Measurements from ENCODE around the gene BRD7.

The BRD7 gene

DNA sequence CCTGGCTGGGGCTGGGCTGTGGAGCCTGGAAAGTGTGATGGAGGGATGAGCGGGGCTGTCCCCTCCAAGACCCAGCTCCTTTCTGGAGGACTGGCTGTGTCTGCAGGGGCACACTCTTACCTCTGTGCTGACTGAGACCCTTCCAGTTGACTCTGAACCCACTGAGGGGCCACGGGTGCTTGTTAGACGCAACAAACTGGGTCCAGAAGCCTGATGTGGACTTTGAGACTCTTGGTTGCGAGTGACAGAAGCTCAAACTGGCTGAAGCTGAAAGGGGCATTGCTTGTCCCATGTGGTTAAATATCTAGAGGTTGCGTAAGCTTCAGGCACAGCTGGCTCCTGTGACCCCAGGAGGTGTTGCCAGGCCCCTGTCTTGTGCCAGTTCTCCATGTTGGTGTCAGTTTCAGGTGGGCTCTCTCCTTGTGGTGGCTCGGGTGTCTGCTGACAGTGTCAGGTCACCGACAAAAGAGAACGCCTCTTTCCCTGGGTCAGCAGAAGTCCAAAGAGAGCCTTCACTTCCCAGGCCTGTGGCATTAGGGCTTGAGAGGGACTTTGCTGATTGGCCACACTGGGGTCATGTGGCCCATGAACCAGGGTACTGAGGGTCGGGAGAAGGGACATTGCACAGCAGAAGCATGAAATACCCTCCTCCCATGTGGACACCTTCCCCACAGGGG lies 85.7 kb downstream of the BRD7 start:
- no peak overlapping the region for H3K4me3 ChIP-seq (ENCODE audit: low read length)
- DNase-seq (ENCODE audit: low read depth, low spot score): no peak

DNA sequence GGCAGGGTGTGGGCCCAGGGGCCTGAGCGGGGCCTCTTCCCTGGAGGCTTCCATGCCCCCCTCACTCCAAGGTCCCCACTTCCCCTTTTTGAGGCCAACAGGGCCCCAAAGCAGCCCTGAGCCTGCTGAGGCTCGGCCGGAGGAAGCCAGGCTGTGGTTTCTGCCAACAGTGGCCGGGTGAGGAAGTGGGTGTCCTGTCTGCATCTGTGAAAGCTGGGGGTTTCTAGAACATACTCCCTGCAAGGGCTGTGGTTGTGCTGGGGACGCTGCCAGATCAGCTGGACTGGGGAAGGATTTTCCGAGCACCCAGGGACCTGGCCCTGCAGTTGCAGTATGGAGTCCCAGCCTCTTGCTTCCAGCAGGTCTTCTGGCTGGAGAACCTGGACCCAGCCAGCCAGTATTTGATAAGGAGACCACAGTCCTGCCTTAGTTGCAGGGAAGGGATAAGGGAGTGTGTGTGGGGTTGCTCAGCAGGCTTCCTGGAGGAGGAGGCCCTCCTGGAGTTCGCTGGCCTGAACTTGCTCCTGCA lies 86.7 kb downstream of the BRD7 start:
- no peak overlapping the region; the same call in 1 of the 2 replicates for H3K4me3 ChIP-seq (ENCODE audit: low read length)
- peak; percentile 69 for DNase-seq (ENCODE audit: low read depth, low spot score)

- no peak overlapping the region; the same call in 1 of the 2 replicates for H3K4me3 ChIP-seq (ENCODE audit: low read length)
- no peak for DNase-seq (ENCODE audit: low read depth, low spot score)
These were observed 87.3 kb downstream of the BRD7 start for GRCh38 chr16:50281391-50282009.

- no peak overlapping the region for H3K4me3 ChIP-seq (ENCODE audit: low read length)
- DNase-seq (ENCODE audit: low read depth, low spot score): no peak
These were observed 87.9 kb downstream of the BRD7 start for GRCh38 chr16:50280932-50281331.

GRCh38 chr16:50279504-50279865 lies 89.3 kb downstream of the BRD7 start:
- H3K4me3 ChIP-seq (ENCODE audit: low read length): no peak overlapping the region
- no peak for DNase-seq (ENCODE audit: low read depth, low spot score)

DNA sequence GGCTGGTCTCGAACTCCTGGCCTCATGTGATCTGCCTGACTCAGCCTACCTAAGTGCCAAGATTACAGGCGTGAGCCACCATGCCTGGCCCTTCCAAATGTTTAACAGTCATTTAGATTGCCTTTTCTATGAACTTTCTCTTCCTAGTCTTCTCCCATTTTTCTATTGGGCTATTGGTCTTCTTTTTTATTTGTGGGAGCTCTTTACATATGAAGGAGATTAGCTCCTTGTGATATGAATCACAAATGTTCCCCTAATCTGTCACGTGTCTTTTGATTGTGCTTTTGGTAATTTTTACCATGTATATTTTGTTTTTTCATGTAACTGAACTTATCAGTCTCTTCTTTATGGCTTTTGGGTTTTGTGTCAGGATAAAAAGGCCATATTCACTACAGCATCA lies 90.5 kb downstream of the BRD7 start:
- no peak overlapping the region for H3K4me3 ChIP-seq (ENCODE audit: low read length)
- DNase-seq (ENCODE audit: low read depth, low spot score): no peak

- no peak overlapping the region for H3K4me3 ChIP-seq (ENCODE audit: low read length)
- DNase-seq (ENCODE audit: low read depth, low spot score): no peak
These were observed 91.8 kb downstream of the BRD7 start for GRCh38 chr16:50276801-50277555.

GRCh38 chr16:50276326-50276640 lies 92.5 kb downstream of the BRD7 start:
- no peak for DNase-seq (ENCODE audit: low read depth, low spot score)
- no peak overlapping the region for H3K4me3 ChIP-seq (ENCODE audit: low read length)

DNA sequence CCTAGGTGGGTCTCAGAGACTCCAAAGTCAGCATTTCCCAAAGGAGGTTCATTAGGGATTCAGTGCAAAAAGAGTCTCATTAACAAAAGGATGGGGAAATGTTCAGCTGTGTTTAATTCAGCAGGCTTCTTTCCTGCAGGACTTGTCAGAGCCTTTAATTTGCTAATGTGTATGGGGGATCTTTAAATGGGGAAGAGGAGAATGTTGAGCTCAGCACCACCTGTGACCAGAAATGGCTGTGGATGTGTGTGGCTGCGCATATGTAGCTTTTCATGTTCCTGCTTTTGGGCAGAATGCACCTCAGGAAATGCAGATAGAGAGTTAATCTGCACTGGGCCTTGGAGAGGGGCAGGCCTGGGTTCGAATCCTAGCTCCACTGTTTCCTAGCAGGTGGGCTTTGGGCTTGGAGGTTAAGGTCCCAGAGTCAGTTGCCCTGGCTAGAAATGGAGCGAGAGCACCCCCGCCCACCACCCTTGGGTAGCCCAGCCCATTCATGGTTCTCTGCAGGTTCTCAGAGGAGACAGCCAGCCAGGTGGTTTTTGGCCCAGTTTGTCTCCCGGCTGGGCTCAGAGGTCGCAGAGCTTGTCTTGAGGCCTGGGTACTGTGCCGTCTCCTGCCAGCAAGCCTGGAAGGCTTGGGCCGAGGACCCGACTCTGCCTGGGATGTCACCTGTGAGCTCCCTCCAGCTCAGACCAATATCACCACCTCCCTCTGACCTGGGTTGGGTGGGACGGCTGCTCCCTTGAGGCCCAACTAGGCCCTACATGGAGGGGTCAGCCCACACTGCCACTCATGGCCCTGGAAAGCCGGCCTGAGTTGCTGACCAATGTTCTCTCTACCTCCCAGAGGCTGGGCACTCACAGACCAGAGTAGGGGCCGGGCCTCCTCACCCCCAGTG lies 93.1 kb downstream of the BRD7 start:
- no peak overlapping the region for H3K4me3 ChIP-seq (ENCODE audit: low read length)
- no peak for DNase-seq (ENCODE audit: low read depth, low spot score)

DNA sequence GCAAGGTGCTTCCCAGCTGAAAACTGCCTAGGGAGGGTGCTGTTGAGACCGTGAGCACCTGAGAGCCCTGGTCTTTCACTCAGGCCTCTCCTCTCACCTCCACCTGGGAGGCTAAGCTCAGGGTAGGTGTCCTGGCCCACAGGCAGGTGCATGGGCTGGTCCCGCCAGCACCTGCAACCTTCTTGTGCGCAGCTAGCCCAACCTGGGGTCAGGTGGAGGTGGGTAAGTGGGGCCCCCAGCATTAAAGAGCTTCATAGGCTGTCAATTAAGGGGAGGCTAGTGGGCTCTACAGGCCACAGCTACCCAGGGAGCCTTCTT lies 93.7 kb downstream of the BRD7 start:
- peak overlapping the region; percentile 55 for H3K4me3 ChIP-seq (ENCODE audit: low read length)
- no peak for DNase-seq (ENCODE audit: low read depth, low spot score)

- peak; percentile 65 for DNase-seq (ENCODE audit: low read depth, low spot score)
- H3K4me3 ChIP-seq (ENCODE audit: low read length): peak overlapping the region; percentile 55
These were observed 94.3 kb downstream of the BRD7 start for GRCh38 chr16:50274326-50275097.

DNA sequence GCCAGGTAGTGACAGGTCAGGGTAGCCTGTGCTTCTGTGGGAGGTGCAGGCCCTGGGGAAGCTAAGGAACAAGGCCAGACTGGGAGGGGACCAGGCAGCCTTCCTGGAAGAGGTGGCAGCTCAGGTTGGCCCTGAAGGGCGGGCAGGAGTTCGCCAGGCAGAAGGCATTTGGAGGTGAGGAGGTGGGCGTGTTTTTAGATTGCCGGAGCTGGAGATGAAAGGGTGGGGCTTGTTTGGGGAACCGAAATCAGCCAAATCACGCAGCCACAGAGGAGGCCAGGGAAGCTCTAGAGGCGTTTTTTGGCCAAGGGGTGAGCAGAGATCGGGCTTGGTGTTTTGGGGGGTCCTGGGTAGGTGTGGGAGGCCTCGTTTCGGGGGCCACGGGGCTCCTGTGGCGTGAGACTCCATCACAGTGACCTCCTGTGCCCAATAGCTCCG lies 94.9 kb downstream of the BRD7 start:
- no peak for DNase-seq (ENCODE audit: low read depth, low spot score)
- peak overlapping the region; percentile 55 for H3K4me3 ChIP-seq (ENCODE audit: low read length)

DNA sequence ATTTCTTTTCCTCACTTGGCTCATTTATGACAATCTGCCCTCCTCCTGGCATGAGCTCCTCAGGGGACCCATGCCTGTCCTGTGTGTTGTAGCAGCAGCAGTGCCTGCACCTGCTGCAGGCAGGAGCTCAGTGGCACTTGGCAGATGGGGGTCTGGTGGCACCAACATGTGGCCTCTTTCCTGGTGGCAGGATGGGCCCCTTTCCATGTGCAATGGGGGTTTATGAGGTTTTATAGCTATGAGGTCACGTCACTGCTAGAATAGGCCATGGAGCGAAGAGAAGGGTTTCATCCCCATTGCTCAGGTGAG lies 95.5 kb downstream of the BRD7 start:
- no peak for DNase-seq (ENCODE audit: low read depth, low spot score)
- H3K4me3 ChIP-seq (ENCODE audit: low read length): no peak overlapping the region

DNA sequence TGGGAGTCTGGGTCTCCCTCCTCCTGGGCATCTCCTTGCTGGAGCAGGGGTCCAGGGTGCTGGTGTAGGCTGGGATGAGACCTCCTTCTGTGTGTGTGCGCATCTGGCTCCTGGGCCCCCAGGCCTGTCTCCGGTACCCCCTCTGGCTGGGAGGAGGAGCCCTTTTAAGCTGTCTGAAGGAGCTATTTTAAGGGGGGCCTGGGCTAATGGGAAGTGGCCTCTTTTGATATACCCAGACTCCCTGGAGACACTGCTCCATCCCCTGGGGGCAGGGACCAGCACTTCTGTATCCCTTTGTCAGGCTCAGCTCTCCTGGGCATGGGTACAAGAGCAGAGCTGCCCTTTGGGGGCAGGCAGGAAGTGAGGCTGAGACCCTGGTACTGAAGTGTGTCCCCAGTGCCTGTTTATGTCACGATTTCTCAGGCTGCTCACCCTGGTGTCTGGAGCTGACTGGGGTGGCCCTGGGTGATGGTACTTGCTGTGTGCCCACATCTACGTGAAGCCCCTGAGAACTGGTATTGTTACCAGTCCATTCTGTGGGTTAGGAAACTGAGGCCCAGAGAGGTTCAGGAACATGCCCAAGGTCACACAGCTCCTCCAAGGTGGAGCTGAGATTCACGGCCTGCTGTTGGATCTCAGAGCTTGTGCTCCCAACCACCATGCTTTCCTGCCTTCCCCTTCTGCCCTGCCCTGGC lies 96.0 kb downstream of the BRD7 start:
- DNase-seq (ENCODE audit: low read depth, low spot score): no peak
- no peak overlapping the region for H3K4me3 ChIP-seq (ENCODE audit: low read length)

- no peak overlapping the region for H3K4me3 ChIP-seq (ENCODE audit: low read length)
- DNase-seq (ENCODE audit: low read depth, low spot score): no peak
These were observed 96.6 kb downstream of the BRD7 start for GRCh38 chr16:50272111-50272571.

DNA sequence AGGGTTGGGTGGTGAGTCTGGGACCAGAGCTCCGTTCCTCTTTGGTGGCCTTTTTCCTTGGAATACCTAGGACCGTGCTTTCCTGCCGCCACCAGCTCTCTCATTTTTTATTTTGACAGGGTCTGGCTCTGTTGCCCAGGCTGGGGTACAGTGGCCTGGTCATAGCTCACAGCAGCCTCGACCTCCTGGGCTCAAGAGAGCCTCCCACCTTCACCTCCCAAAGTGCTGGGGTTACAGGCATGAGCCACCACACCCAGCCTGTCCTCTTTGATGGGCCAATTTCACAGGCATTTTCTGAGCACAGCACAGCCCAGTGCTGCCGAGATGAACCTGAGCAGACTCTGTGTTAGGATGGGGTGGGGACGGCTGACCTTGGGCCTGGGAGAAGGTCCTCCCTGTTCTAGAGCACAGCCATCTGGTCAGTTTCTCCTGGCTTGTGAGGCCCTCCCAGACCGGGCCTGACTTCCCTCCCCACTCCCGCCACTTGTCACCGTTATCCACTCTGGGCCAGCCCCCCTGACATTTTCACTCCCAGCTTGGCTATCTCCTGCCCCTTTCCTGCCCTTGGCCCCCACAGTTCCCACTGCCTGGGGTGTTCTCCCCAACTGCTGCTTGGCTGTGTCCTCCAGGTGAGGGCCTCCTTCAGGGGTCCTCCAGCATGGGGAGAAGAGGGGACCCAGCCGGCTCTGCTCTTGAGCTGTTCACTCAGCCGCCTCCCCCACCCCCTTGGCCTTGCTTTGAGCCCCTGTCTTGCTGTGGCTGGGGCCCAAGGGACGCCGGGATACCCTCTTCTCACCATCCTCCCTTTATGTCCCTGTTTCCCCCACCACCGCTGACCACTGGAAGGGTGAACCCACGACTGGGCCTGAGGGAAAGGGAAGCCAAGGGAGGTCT lies 97.4 kb downstream of the BRD7 start:
- no peak overlapping the region for H3K4me3 ChIP-seq (ENCODE audit: low read length)
- no peak for DNase-seq (ENCODE audit: low read depth, low spot score)

DNA sequence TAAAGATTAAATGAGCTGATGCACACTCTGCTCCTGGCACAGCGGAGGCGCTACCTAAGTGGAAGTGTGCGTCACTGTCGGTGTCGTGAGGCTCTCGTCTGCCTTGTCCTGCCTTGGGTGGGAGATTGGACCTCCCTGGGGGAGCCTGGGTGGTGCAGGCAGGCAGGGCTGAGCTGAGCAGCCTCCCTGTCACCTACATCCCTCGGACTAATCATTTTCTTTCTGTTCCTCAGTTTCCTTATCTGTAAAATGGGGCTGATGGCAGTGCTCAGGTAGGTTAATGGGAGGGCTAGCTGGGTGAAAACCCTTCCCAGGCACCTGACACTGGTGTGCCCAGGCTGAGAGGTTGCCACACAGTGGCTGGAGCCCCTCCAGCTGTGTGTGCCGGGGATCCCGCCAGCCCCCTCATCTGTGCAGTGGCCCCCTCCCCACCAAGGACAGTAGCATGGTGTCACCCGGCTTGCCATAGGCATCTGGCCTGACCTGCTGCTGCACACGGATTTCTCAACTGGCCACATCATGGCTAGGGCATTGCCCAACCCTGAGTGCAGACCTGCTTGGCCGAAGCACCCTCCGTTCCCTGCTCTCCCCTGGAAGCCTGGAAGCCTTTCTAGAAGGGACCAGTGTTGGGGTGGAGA lies 98.2 kb downstream of the BRD7 start:
- DNase-seq (ENCODE audit: low read depth, low spot score): no peak
- H3K4me3 ChIP-seq (ENCODE audit: low read length): no peak overlapping the region

Measured in Jurkat, Clone E6-1 (cell line).